GM12878 (cell line): ENCODE data around the gene NPM1. TPM values are rescaled to one million over a fixed set of nuclear protein-coding genes. Genes with fewer than 3 reads are reported as not detected.

Source experiments
- ATAC-seq: fragments of 200-7000 bp; cut with Tn5 transposase; 3 replicates; pipeline ENCODE4 v1.9.1; 2020; ENCODE audit warnings: mild to moderate bottlenecking, moderate library complexity
- BruUV-seq: library from RNA; stranded (reverse); fragments of 400-500 nt; replicated peaks from 2 replicates; lab custom pipeline; 2021; lab: Mats Ljungman, UMichigan
- CTCF ChIA-PET: fragments of 300-600 bp; sonication (Branson Sonifier 250); formaldehyde crosslinking; extraction: SDS; loops from one replicate; lab custom pipeline; 2021; ENCODE audit warnings: inconsistent platforms; lab: Yijun Ruan, JAX
- POLR2A ChIA-PET: fragments of 350-600 bp; formaldehyde crosslinking; extraction: SDS; loops from one replicate; lab custom pipeline; 2021; ENCODE audit warnings: inconsistent platforms; lab: Charles Lee
- RAD21 ChIA-PET: fragments of 300-600 bp; sonication (Branson Sonifier 250); formaldehyde crosslinking; loops from one replicate; lab custom pipeline; 2023; ENCODE audit warnings: antibody characterized with exemption; ENCODE audit not compliant: unreplicated experiment; lab: Charles Lee
- SMC1A ChIA-PET: fragments of 300-600 bp; sonication (Branson Sonifier 250); formaldehyde crosslinking; loops from one replicate; lab custom pipeline; 2023; ENCODE audit not compliant: unreplicated experiment, uncharacterized antibody; lab: Charles Lee
- DNase-seq: peaks from one replicate; pipeline ENCODE4 v3.0.0-alpha.2; 2011; ENCODE audit warnings: low read depth, low spot score
- FAIRE-seq: peaks from 3 replicates; lab custom pipeline; 2011; peaks lifted over from hg19 to GRCh38; lab: Jason Lieb, UNC
- H2AFZ ChIP-seq: 2 replicates; pipeline ENCODE4 v1.6.0; 2011; ENCODE audit warnings: low read depth, low read length, control low read depth; ENCODE audit not compliant: control insufficient read depth
- H3K27ac ChIP-seq: 2 replicates; pipeline ENCODE4 v1.5.1; 2011; ENCODE audit warnings: control low read depth; ENCODE audit not compliant: control insufficient read depth, insufficient read depth
- H3K27me3 ChIP-seq, 2 experiments: replicated peaks in 1 of 2; 2 replicates each; pipeline versions ENCODE4 v1.6.0 to v1.6.1; 2011; ENCODE audit warnings: low read length in 1 of 2; ENCODE audit not compliant: control insufficient read depth in 2 of 2, insufficient read depth in 2 of 2
- H3K36me3 ChIP-seq, 2 experiments: 2 replicates each; pipeline ENCODE4 v1.5.1; 2011; ENCODE audit warnings: low read length in 1 of 2; ENCODE audit not compliant: control insufficient read depth in 2 of 2, insufficient read depth in 2 of 2
- H3K4me1 ChIP-seq: 2 replicates; pipeline ENCODE4 v1.6.1; 2011; ENCODE audit warnings: mild to moderate bottlenecking, low read length, moderate library complexity, mixed read lengths; ENCODE audit not compliant: control insufficient read depth, insufficient read depth
- H3K4me2 ChIP-seq: 2 replicates; pipeline ENCODE4 v1.6.0; 2011; ENCODE audit warnings: control low read depth; ENCODE audit not compliant: control insufficient read depth, insufficient read depth
- H3K4me3 ChIP-seq: fragments of 200-600 bp; sonication (generic); 2 replicates; pipeline ENCODE4 v1.5.1; 2016
- H3K79me2 ChIP-seq: 2 replicates; pipeline ENCODE4 v1.6.0; 2011; ENCODE audit warnings: low read length; ENCODE audit not compliant: control insufficient read depth, insufficient read depth
- H3K9ac ChIP-seq: 2 replicates; pipeline ENCODE4 v1.8.0; 2011; ENCODE audit warnings: low read length, control low read depth, mixed read lengths; ENCODE audit not compliant: control insufficient read depth, insufficient read depth
- H3K9me3 ChIP-seq: replicated peaks from 3 replicates; pipeline ENCODE4 v1.5.1; 2011; ENCODE audit warnings: mild to moderate bottlenecking, low read length; ENCODE audit not compliant: control insufficient read depth, insufficient read depth
- H4K20me1 ChIP-seq: 2 replicates; pipeline ENCODE4 v1.6.0; 2011; ENCODE audit not compliant: control insufficient read depth, insufficient read depth
- CBFB ChIP-seq: IDR thresholded peaks from 2 replicates; pipeline ENCODE4 v1.6.1; 2016; ENCODE audit warnings: antibody characterized with exemption, low read depth
- CHD1 ChIP-seq: IDR thresholded peaks from 2 replicates; pipeline ENCODE4 v1.6.1; 2012; ENCODE audit warnings: low read depth, low read length, improper control_type of control experiment
- ESRRA ChIP-seq: IDR thresholded peaks from 2 replicates; pipeline ENCODE4 v1.6.1; 2012; ENCODE audit warnings: mild to moderate bottlenecking, low read length, improper control_type of control experiment
- FOS ChIP-seq: IDR thresholded peaks from 3 replicates; pipeline ENCODE4 v1.6.1; 2011; ENCODE audit warnings: borderline replicate concordance; ENCODE audit not compliant: insufficient read length; ENCODE audit errors: extremely low read depth
- GABPA ChIP-seq: IDR thresholded peaks from 2 replicates; pipeline ENCODE4 v1.6.1; 2014; ENCODE audit warnings: antibody characterized with exemption, low read depth, mild to moderate bottlenecking, inconsistent platforms
- MYC ChIP-seq: IDR thresholded peaks from 2 replicates; pipeline ENCODE4 v1.6.1; 2011; ENCODE audit warnings: mild to moderate bottlenecking, low read length, moderate library complexity, inconsistent platforms; ENCODE audit not compliant: insufficient read depth, insufficient replicate concordance, insufficient read length, severe bottlenecking
- PML ChIP-seq: IDR thresholded peaks from 2 replicates; pipeline ENCODE4 v1.6.1; 2012; ENCODE audit warnings: low read length, inconsistent platforms
- POLR2A ChIP-seq: IDR thresholded peaks from 2 replicates; pipeline ENCODE4 v1.6.1; 2011; ENCODE audit warnings: low read depth, mild to moderate bottlenecking, low read length
- RB1 ChIP-seq: fragments of 450-650 bp; formaldehyde crosslinking; IDR thresholded peaks from 2 replicates; pipeline ENCODE4 v1.6.1; 2017; ENCODE audit warnings: mild to moderate bottlenecking, borderline replicate concordance
- SMAD5 ChIP-seq: IDR thresholded peaks from 2 replicates; pipeline ENCODE4 v1.6.1; 2016; ENCODE audit warnings: antibody characterized with exemption, low read depth
- SMARCA5 ChIP-seq: fragments of 450-650 bp; IDR thresholded peaks from 2 replicates; pipeline ENCODE4 v1.6.1; 2017; ENCODE audit warnings: mild to moderate bottlenecking
- SREBF2 ChIP-seq: IDR thresholded peaks from 2 replicates; pipeline ENCODE4 v1.6.1; 2012; ENCODE audit warnings: mild to moderate bottlenecking, low read length
- STAT1 ChIP-seq: fragments of 450-650 bp; conservative IDR thresholded peaks from 2 replicates; pipeline ENCODE4 v1.6.1; 2014; ENCODE audit warnings: antibody characterized with exemption, mild to moderate bottlenecking
- TBL1XR1 ChIP-seq: IDR thresholded peaks from 2 replicates; pipeline ENCODE4 v1.6.1; 2012; ENCODE audit warnings: low read depth, low read length, improper control_type of control experiment
- WGBS: methylation state at CpG from one replicate; pipeline ENCODE4 v1.1.6; 2016; ENCODE audit warnings: low lambda C conversion rate; ENCODE audit not compliant: insufficient replicate concordance, insufficient coverage; ENCODE audit errors: missing lambda C conversion rate; 5-methylcytosine and 5-hydroxymethylcytosine counted together
- in situ Hi-C: fragments of 300-500 bp; cut with MboI; formaldehyde crosslinking; loops from 9 replicates; pipeline ENCODE4 v1.14.3; 2018; ENCODE audit warnings: mixed read lengths
- intact Hi-C: fragments of 100-400 bp; cut with micrococcal nuclease; formaldehyde crosslinking; loops from one replicate; pipeline ENCODE4 v1.14.2; 2022; ENCODE audit not compliant: unreplicated experiment
- polyA plus RNA-seq, 11 experiments: library from polyadenylated mRNA; depleted of rRNA in 4 of 11; unstranded in 6 of 11; stranded (reverse) in 5 of 11; fragments of >200 nt; fragmentation: Nextera tagmentation in 4 of 11; fragmentation: Illumina TruSeq in 1 of 11; extraction: Ambion mirVana in 4 of 11; extraction: Trizol in 1 of 11; gene quantifications; 1 replicate in 1 of 11; 2 replicates in 10 of 11; pipeline versions ENCODE4 v1.2.1 to v1.2.3, GENCODE V29; 2011 to 2016; ENCODE audit warnings: inconsistent platforms in 2 of 11, missing spikeins in 2 of 11, low read depth in 1 of 11
- total RNA-seq, 4 experiments: library from RNA; depleted of rRNA in 3 of 4; stranded (reverse); fragments of >200 nt in 3 of 4; fragmentation: Illumina TruSeq in 1 of 4; extraction: Trizol in 1 of 4; gene quantifications; 2 replicates each; pipeline versions ENCODE4 v1.2.1 to v1.2.3, GENCODE V29; 2013 to 2021
- TF ChIP-seq, protein P1 (sequence below): fragments of 450-650 bp; IDR thresholded peaks from 2 replicates; pipeline ENCODE4 v1.6.1; 2017; ENCODE audit warnings: mild to moderate bottlenecking, moderate library complexity
- TF ChIP-seq, protein P2 (sequence below): IDR thresholded peaks from 2 replicates; pipeline ENCODE4 v1.6.1; 2011; ENCODE audit warnings: borderline replicate concordance, low read depth, mild to moderate bottlenecking, moderate library complexity, mixed read lengths, low read length; ENCODE audit not compliant: insufficient read depth; ENCODE audit errors: extremely low read length
- TF ChIP-seq, protein P3 (sequence below): fragments of 450-650 bp; IDR thresholded peaks from 2 replicates; pipeline ENCODE4 v1.6.1; 2016; ENCODE audit warnings: mild to moderate bottlenecking, moderate library complexity, borderline replicate concordance

Gene NPM1
- total and polyA plus RNA-seq, 10 of the 15 experiments (the other 5 are each of a cell fraction or from before 2014, with no cell fraction given) = 1,843 to 5,466 (median 2,866) TPM

DNA sequence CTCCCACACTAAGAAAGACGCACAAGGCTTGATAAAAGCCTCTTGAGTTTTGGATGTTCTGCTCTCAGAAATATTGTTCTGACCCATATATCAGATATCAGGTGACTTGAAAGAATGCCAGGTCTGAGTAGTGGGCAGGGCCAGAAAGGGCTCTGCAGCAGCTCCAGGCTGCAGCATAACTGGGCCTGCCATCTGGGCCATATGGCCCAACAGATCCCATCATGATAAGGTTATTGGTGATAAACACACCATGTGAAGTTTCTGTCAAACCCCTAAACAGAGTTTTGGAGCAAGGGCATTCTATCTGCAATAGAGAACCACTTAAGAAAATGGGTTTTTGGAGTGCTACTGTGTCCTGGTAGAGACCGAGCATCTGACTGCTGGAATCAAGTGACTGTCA is 29.8 kb upstream of the NPM1 start:
- 100% methylated on average over 2 of the region's 2 CpGs for WGBS
- Histone ChIP-seq H3K79me2 (no peaks in the 10 kb centered on the region), H3K27me3 (no peaks in the 10 kb centered on the region), H4K20me1 (no peaks in the 10 kb centered on the region), H3K27ac (no peak overlapping the region), H3K4me3 (no peak overlapping the region), H3K9me3 (no peaks in the 10 kb centered on the region; the same call in 2 of the 3 replicates), H2AFZ (no peak overlapping the region), H3K36me3 (no peaks in the 10 kb centered on the region), H3K4me1 (peaks cover 12% of the 10 kb centered on the region), H3K4me2 (no peak overlapping the region), H3K9ac (no peak overlapping the region)
- intact Hi-C loops = no loop called here
- in situ Hi-C loops = no loop called here
- no peak for DNase-seq
- ChIA-PET SMC1A (no interaction called here), RAD21 (no interaction called here), CTCF (no interaction called here), POLR2A (no interaction called here)
- TF ChIP-seq, protein P1, sequence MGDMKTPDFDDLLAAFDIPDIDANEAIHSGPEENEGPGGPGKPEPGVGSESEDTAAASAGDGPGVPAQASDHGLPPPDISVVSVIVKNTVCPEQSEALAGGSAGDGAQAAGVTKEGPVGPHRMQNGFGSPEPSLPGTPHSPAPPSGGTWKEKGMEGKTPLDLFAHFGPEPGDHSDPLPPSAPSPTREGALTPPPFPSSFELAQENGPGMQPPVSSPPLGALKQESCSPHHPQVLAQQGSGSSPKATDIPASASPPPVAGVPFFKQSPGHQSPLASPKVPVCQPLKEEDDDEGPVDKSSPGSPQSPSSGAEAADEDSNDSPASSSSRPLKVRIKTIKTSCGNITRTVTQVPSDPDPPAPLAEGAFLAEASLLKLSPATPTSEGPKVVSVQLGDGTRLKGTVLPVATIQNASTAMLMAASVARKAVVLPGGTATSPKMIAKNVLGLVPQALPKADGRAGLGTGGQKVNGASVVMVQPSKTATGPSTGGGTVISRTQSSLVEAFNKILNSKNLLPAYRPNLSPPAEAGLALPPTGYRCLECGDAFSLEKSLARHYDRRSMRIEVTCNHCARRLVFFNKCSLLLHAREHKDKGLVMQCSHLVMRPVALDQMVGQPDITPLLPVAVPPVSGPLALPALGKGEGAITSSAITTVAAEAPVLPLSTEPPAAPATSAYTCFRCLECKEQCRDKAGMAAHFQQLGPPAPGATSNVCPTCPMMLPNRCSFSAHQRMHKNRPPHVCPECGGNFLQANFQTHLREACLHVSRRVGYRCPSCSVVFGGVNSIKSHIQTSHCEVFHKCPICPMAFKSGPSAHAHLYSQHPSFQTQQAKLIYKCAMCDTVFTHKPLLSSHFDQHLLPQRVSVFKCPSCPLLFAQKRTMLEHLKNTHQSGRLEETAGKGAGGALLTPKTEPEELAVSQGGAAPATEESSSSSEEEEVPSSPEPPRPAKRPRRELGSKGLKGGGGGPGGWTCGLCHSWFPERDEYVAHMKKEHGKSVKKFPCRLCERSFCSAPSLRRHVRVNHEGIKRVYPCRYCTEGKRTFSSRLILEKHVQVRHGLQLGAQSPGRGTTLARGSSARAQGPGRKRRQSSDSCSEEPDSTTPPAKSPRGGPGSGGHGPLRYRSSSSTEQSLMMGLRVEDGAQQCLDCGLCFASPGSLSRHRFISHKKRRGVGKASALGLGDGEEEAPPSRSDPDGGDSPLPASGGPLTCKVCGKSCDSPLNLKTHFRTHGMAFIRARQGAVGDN = no peak
- TF ChIP-seq FOS (no peak), SMARCA5 (no peak), GABPA (no peak), RB1 (no peak), PML (no peak), MYC (no peak), SREBF2 (no peak), STAT1 (no peak), POLR2A (no peak), ESRRA (no peak), CBFB (no peak), TBL1XR1 (no peak), CHD1 (no peak), SMAD5 (no peak)
- TF ChIP-seq, protein P2, sequence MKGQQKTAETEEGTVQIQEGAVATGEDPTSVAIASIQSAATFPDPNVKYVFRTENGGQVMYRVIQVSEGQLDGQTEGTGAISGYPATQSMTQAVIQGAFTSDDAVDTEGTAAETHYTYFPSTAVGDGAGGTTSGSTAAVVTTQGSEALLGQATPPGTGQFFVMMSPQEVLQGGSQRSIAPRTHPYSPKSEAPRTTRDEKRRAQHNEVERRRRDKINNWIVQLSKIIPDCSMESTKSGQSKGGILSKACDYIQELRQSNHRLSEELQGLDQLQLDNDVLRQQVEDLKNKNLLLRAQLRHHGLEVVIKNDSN = no peak
- TF ChIP-seq, protein P3, sequence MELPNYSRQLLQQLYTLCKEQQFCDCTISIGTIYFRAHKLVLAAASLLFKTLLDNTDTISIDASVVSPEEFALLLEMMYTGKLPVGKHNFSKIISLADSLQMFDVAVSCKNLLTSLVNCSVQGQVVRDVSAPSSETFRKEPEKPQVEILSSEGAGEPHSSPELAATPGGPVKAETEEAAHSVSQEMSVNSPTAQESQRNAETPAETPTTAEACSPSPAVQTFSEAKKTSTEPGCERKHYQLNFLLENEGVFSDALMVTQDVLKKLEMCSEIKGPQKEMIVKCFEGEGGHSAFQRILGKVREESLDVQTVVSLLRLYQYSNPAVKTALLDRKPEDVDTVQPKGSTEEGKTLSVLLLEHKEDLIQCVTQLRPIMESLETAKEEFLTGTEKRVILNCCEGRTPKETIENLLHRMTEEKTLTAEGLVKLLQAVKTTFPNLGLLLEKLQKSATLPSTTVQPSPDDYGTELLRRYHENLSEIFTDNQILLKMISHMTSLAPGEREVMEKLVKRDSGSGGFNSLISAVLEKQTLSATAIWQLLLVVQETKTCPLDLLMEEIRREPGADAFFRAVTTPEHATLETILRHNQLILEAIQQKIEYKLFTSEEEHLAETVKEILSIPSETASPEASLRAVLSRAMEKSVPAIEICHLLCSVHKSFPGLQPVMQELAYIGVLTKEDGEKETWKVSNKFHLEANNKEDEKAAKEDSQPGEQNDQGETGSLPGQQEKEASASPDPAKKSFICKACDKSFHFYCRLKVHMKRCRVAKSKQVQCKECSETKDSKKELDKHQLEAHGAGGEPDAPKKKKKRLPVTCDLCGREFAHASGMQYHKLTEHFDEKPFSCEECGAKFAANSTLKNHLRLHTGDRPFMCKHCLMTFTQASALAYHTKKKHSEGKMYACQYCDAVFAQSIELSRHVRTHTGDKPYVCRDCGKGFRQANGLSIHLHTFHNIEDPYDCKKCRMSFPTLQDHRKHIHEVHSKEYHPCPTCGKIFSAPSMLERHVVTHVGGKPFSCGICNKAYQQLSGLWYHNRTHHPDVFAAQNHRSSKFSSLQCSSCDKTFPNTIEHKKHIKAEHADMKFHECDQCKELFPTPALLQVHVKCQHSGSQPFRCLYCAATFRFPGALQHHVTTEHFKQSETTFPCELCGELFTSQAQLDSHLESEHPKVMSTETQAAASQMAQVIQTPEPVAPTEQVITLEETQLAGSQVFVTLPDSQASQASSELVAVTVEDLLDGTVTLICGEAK = no peak
- no peak for FAIRE-seq
- BruUV-seq = no TSS peak
- no peak for ATAC-seq
